Neutrophil (primary cell): ENCODE measurements around the gene CRAMP1.
"Not testable (repeated sequence)": the region's sequence is repeated elsewhere in the genome, so short reads cannot be mapped to it uniquely, and the experiment has no call there.

Experiments used
- H3K27ac ChIP-seq: fragments of 200-600 bp; sonication (generic); 2 replicates; pipeline ENCODE4 v1.5.1; 2016; ENCODE audit warnings: mild to moderate bottlenecking, moderate library complexity
- H3K27me3 ChIP-seq: fragments of 200-600 bp; sonication (generic); 2 replicates; pipeline ENCODE4 v1.6.0; 2016; ENCODE audit warnings: mild to moderate bottlenecking
- H3K36me3 ChIP-seq: fragments of 200-600 bp; sonication (generic); 2 replicates; pipeline ENCODE4 v1.5.1; 2017
- H3K4me1 ChIP-seq, 2 experiments: fragments of 200-600 bp in 1 of 2; sonication (generic) in 1 of 2; 1 replicate in 1 of 2; 2 replicates in 1 of 2; pipeline versions ENCODE4 v1.5.1 to v1.6.1; 2013 to 2016; ENCODE audit warnings: low read depth in 1 of 2, low read length in 1 of 2, mild to moderate bottlenecking in 1 of 2, moderate library complexity in 1 of 2; ENCODE audit not compliant: control insufficient read depth in 1 of 2, insufficient read depth in 1 of 2
- H3K4me3 ChIP-seq, 2 experiments: fragments of 200-600 bp in 1 of 2; sonication (generic) in 1 of 2; 1 replicate in 1 of 2; 2 replicates in 1 of 2; pipeline ENCODE4 v1.5.1; 2013 to 2016; ENCODE audit warnings: low read depth in 1 of 2, low read length in 1 of 2, mild to moderate bottlenecking in 1 of 2, moderate library complexity in 1 of 2
- H3K9me3 ChIP-seq: fragments of 200-600 bp; sonication (generic); 2 replicates; pipeline ENCODE4 v1.5.1; 2016
- CTCF ChIP-seq: fragments of 200-600 bp; sonication (generic); IDR thresholded peaks from 2 replicates; pipeline ENCODE4 v1.5.1; 2016; ENCODE audit warnings: antibody characterized with exemption

The CRAMP1 gene

GRCh38 chr16:1590930-1591705, 21.0 kb upstream of the CRAMP1 start:
- Histone ChIP-seq H3K36me3 (no peaks in the 10 kb centered on the region), H3K27me3 (no peaks in the 10 kb centered on the region), H3K27ac (no peak overlapping the region), H3K4me3 (no peak overlapping the region), H3K4me1 (no peaks in the 10 kb centered on the region), H3K9me3 (no peaks in the 10 kb centered on the region)
- no peak for TF ChIP-seq CTCF

GRCh38 chr16:1592446-1592845, 19.7 kb upstream of the CRAMP1 start:
- Histone ChIP-seq H3K4me1 (no peaks in the 10 kb centered on the region), H3K36me3 (no peaks in the 10 kb centered on the region), H3K27me3 (no peaks in the 10 kb centered on the region), H3K27ac (no peak overlapping the region), H3K9me3 (no peaks in the 10 kb centered on the region), H3K4me3 (no peak overlapping the region)
- no peak for TF ChIP-seq CTCF

- H3K36me3 ChIP-seq, H3K27ac ChIP-seq, H3K4me1 ChIP-seq, H3K9me3 ChIP-seq, H3K4me3 ChIP-seq, H3K27me3 ChIP-seq: not testable (repeated sequence)
Measured at GRCh38 chr16:1595511-1595910, 16.6 kb upstream of the CRAMP1 start.

GRCh38 chr16:1596516-1596915, 15.6 kb upstream of the CRAMP1 start:
- Histone ChIP-seq H3K9me3 (no peaks in the 10 kb centered on the region), H3K4me1 (no peaks in the 10 kb centered on the region), H3K4me3 (no peak overlapping the region), H3K27me3 (no peaks in the 10 kb centered on the region), H3K27ac (no peak overlapping the region), H3K36me3 (no peaks in the 10 kb centered on the region)
- no peak for TF ChIP-seq CTCF

- no peak overlapping the region for H3K27ac ChIP-seq
- no peaks in the 10 kb centered on the region for H3K27me3 ChIP-seq
- no peaks in the 10 kb centered on the region for H3K36me3 ChIP-seq
- no peak for TF ChIP-seq CTCF
- H3K4me3 ChIP-seq = no peak overlapping the region
- H3K9me3 ChIP-seq = no peaks in the 10 kb centered on the region
- no peaks in the 10 kb centered on the region for H3K4me1 ChIP-seq
Measured at GRCh38 chr16:1597154-1597553, 15.0 kb upstream of the CRAMP1 start.

GRCh38 chr16:1601031-1601430, 11.1 kb upstream of the CRAMP1 start:
- Histone ChIP-seq H3K27ac (no peak overlapping the region), H3K9me3 (no peaks in the 10 kb centered on the region), H3K36me3 (no peaks in the 10 kb centered on the region), H3K27me3 (no peaks in the 10 kb centered on the region), H3K4me1 (no peaks in the 10 kb centered on the region), H3K4me3 (no peak overlapping the region)
- TF ChIP-seq CTCF = no peak
